ENCODE data around the gene ATP1A1.

GRCh38 chr1:116418091-116418830 lies 45.2 kb downstream of the ATP1A1 start:
- TF ChIP-seq POLR2A (IDR thresholded peaks at IDR 0.05) = peak; percentile 67
- peak in 1 of 5 experiments; percentile 9 for TF ChIP-seq CTCF (IDR thresholded peaks at IDR 0.05)
